ENCODE data around the gene PHOSPHO1. TPM values are rescaled to one million over a fixed set of nuclear protein-coding genes. Genes with fewer than 3 reads are reported as not detected.

PHOSPHO1 gene
- total RNA-seq, 1 experiment from 2014 or later: 0.48 TPM

DNA sequence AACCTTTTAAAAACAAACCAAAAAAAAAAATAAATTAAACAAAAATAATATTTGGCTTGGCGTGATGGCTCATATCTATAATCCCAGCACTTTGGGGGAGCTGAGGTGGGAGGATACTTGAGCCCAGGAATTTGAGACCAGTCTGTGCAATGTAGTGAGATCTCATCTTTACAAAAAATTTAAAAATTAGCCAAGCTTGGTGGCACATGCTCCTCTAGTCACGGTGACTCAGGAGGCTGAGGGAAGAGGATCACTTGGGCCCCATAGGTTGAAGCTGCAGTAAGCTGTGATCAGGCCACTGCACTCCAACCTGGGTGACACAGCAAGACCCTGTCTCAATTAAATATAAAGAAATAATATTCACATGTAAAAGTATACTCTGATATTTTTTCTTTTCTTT, 32.4 kb downstream of the PHOSPHO1 start:
- Histone ChIP-seq H3K4me1 (peaks cover 9% of the 10 kb centered on the region), H3K4me3 (ENCODE audit: low read depth, low read length) (no peak overlapping the region), H3K9me3 (no peaks in the 10 kb centered on the region), H3K36me3 (ENCODE audit: control insufficient read depth, insufficient read depth, low read length) (no peaks in the 10 kb centered on the region), H3K27me3 (replicated peaks; ENCODE audit: control insufficient read depth, insufficient read depth, low read length) (no peaks in the 10 kb centered on the region; the same call in 1 of the 2 replicates)
- ChIA-PET CTCF (interaction anchor here (0.6 to 1.0 kb wide), 4 partner anchors 9 to 29 kb away, joined by 3 to 6 read pairs (median 4); no protein-coding TSS in a partner anchor), POLR2A (no interaction called here)
- H3K27ac Mint-ChIP-seq (ENCODE audit: unreplicated experiment): no peak overlapping the region
- TF ChIP-seq, protein P1, sequence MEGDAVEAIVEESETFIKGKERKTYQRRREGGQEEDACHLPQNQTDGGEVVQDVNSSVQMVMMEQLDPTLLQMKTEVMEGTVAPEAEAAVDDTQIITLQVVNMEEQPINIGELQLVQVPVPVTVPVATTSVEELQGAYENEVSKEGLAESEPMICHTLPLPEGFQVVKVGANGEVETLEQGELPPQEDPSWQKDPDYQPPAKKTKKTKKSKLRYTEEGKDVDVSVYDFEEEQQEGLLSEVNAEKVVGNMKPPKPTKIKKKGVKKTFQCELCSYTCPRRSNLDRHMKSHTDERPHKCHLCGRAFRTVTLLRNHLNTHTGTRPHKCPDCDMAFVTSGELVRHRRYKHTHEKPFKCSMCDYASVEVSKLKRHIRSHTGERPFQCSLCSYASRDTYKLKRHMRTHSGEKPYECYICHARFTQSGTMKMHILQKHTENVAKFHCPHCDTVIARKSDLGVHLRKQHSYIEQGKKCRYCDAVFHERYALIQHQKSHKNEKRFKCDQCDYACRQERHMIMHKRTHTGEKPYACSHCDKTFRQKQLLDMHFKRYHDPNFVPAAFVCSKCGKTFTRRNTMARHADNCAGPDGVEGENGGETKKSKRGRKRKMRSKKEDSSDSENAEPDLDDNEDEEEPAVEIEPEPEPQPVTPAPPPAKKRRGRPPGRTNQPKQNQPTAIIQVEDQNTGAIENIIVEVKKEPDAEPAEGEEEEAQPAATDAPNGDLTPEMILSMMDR (IDR thresholded peaks at IDR 0.05; ENCODE audit: insufficient read depth in 1 of 2, low read depth in 1 of 2, low read length in 1 of 2, severe bottlenecking in 1 of 2, unreplicated experiment in 1 of 2): no peak
- BruUV-seq (replicated peaks): no TSS peak
- intact Hi-C loops (cut with micrococcal nuclease; ENCODE audit: unreplicated experiment): loop anchor here (10.0 kb wide), 1 partner anchor 243 kb away; no protein-coding TSS in a partner anchor
- no peaks in the 10 kb centered on the region for H3K27me3 Mint-ChIP-seq (ENCODE audit: insufficient read depth, unreplicated experiment)
- no peak overlapping the region for H3K4me3 Mint-ChIP-seq (ENCODE audit: unreplicated experiment)
- no peaks in the 10 kb centered on the region for H3K36me3 Mint-ChIP-seq (ENCODE audit: insufficient read depth, unreplicated experiment)
- H3K4me1 Mint-ChIP-seq (ENCODE audit: low read depth, unreplicated experiment): peaks cover 12% of the 10 kb centered on the region
- no peak for DNase-seq
- H3K9me3 Mint-ChIP-seq (ENCODE audit: unreplicated experiment): no peaks in the 10 kb centered on the region

DNA sequence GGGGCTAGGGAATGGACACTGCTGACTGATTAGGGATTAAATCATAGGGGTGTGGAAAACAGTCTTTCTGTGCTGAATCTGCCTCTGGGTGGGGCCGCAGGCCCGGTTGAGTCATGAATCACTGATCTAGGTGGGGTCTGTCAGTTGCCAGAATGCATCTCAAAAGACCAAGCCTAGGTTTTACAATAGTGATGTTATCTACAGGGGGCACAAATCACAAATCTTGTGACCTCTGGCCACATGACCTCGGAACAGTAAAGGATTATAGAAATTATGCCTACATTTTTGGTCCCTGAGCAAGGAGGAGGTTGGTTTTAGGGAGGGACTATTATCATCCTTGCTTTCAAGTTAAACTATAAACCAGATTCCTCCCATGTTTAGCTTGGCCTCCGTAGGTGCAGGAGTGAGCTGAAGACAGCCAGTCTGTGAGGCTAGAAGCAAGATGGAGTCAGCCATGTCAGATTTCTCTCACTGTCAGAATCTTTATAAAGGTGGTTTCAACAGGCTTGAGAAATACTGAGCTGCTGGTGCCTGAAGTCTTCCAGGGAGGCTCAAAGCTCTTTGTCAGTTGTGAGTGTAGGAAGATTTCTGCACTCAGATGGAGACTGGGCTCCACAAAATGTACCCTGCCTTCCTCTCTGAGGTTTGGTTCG, 33.1 kb downstream of the PHOSPHO1 start:
- Histone ChIP-seq H3K4me3 (ENCODE audit: low read depth, low read length) (no peak overlapping the region), H3K4me1 (peaks cover 9% of the 10 kb centered on the region), H3K9me3 (no peaks in the 10 kb centered on the region), H3K36me3 (ENCODE audit: control insufficient read depth, insufficient read depth, low read length) (no peaks in the 10 kb centered on the region), H3K27me3 (replicated peaks; ENCODE audit: control insufficient read depth, insufficient read depth, low read length) (no peaks in the 10 kb centered on the region; the same call in 1 of the 2 replicates)
- TF ChIP-seq, protein P1 (IDR thresholded peaks at IDR 0.05; ENCODE audit: insufficient read depth in 1 of 2, low read depth in 1 of 2, low read length in 1 of 2, severe bottlenecking in 1 of 2, unreplicated experiment in 1 of 2): no peak
- no peak overlapping the region for H3K4me3 Mint-ChIP-seq (ENCODE audit: unreplicated experiment)
- DNase-seq: peak in 1 of 2 experiments; percentile 39
- peaks cover 14% of the 10 kb centered on the region for H3K4me1 Mint-ChIP-seq (ENCODE audit: low read depth, unreplicated experiment)
- BruUV-seq (replicated peaks): no TSS peak
- peaks cover 7% of the 10 kb centered on the region for H3K36me3 Mint-ChIP-seq (ENCODE audit: insufficient read depth, unreplicated experiment)
- intact Hi-C loops (cut with micrococcal nuclease; ENCODE audit: unreplicated experiment): loop anchor here (1.0 to 10.0 kb wide), 2 partner anchors 30 to 243 kb away; no protein-coding TSS in a partner anchor
- ChIA-PET POLR2A (no interaction called here), CTCF (interaction anchor here (0.6 to 1.0 kb wide), 4 partner anchors 9 to 30 kb away, joined by 3 to 6 read pairs (median 4); no protein-coding TSS in a partner anchor)
- H3K9me3 Mint-ChIP-seq (ENCODE audit: unreplicated experiment): no peaks in the 10 kb centered on the region
- H3K27ac Mint-ChIP-seq (ENCODE audit: unreplicated experiment): no peak overlapping the region
- H3K27me3 Mint-ChIP-seq (ENCODE audit: insufficient read depth, unreplicated experiment): no peaks in the 10 kb centered on the region

DNA sequence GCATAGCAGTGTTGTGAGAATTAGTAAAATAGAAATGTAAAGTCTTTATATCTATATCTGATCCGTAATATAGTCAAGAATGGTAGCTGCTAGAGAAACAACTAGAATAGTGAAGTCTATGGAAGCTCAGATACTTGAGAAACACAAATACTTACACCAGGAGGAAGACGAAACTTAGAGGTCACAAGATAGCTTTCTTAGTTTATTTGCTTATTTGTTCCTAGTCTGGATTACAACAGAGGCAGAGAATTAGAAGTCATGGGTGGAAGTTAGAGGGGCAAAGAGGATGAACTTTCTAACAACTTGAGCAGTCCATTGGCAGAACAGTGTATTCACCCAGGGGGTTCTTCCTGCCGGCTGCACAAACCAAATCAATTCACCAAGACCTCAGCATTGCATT, 34.1 kb downstream of the PHOSPHO1 start:
- no peaks in the 10 kb centered on the region for H3K9me3 ChIP-seq
- H3K4me1 ChIP-seq: peaks cover 9% of the 10 kb centered on the region
- H3K36me3 ChIP-seq (ENCODE audit: control insufficient read depth, insufficient read depth, low read length): no peaks in the 10 kb centered on the region
- TF ChIP-seq, protein P1 (IDR thresholded peaks at IDR 0.05; ENCODE audit: insufficient read depth in 1 of 2, low read depth in 1 of 2, low read length in 1 of 2, severe bottlenecking in 1 of 2, unreplicated experiment in 1 of 2): no peak
- peaks cover 17% of the 10 kb centered on the region for H3K36me3 Mint-ChIP-seq (ENCODE audit: insufficient read depth, unreplicated experiment)
- no peak overlapping the region for H3K4me3 Mint-ChIP-seq (ENCODE audit: unreplicated experiment)
- H3K4me1 Mint-ChIP-seq (ENCODE audit: low read depth, unreplicated experiment): peaks cover 14% of the 10 kb centered on the region
- ChIA-PET CTCF (no interaction called here), POLR2A (no interaction called here)
- H3K27me3 Mint-ChIP-seq (ENCODE audit: insufficient read depth, unreplicated experiment): no peaks in the 10 kb centered on the region
- no peaks in the 10 kb centered on the region for H3K27me3 ChIP-seq (replicated peaks; ENCODE audit: control insufficient read depth, insufficient read depth, low read length)
- BruUV-seq (replicated peaks): no TSS peak
- H3K9me3 Mint-ChIP-seq (ENCODE audit: unreplicated experiment): no peaks in the 10 kb centered on the region
- intact Hi-C loops (cut with micrococcal nuclease; ENCODE audit: unreplicated experiment): loop anchor here (10.0 kb wide), 1 partner anchor 242 kb away; no protein-coding TSS in a partner anchor
- H3K4me3 ChIP-seq (ENCODE audit: low read depth, low read length): no peak overlapping the region
- DNase-seq: no peak
- no peak overlapping the region for H3K27ac Mint-ChIP-seq (ENCODE audit: unreplicated experiment)
